GM12891 (cell line): ENCODE measurements around the gene ITPR1.

ENCODE experiments used
- DNase-seq: peaks from one replicate; pipeline ENCODE4 v3.0.0; 2011; ENCODE audit warnings: low spot score; ENCODE audit not compliant: insufficient read length
- FAIRE-seq: peaks from 2 replicates; lab custom pipeline; 2011; peaks lifted over from hg19 to GRCh38; lab: Jason Lieb, UNC
- PAX5 ChIP-seq: IDR thresholded peaks from 2 replicates; pipeline ENCODE4 v1.6.1; 2011; ENCODE audit warnings: low read length, moderate library complexity, mild to moderate bottlenecking; ENCODE audit not compliant: insufficient read depth, severe bottlenecking
- POLR2A ChIP-seq: IDR thresholded peaks from 2 replicates; pipeline ENCODE4 v1.6.1; 2011; ENCODE audit warnings: low read depth, low read length, control low read depth
- POLR2AphosphoS5 ChIP-seq: IDR thresholded peaks from 2 replicates; pipeline ENCODE4 v1.6.1; 2011; ENCODE audit warnings: low read depth, low read length, control low read depth
- POU2F2 ChIP-seq: IDR thresholded peaks from 2 replicates; pipeline ENCODE4 v1.6.1; 2011; ENCODE audit warnings: low read depth, mild to moderate bottlenecking, control low read depth, low read length, moderate library complexity
- SPI1 ChIP-seq: IDR thresholded peaks from 2 replicates; pipeline ENCODE4 v1.6.1; 2011; ENCODE audit warnings: low read depth, low read length, control low read depth
- TAF1 ChIP-seq: IDR thresholded peaks from 2 replicates; pipeline ENCODE4 v1.6.1; 2011; ENCODE audit warnings: low read depth, low read length, control low read depth

ITPR1 gene

GRCh38 chr3:4528819-4529600 is 35.9 kb downstream of the ITPR1 start:
- TF ChIP-seq PAX5 (no peak), POLR2AphosphoS5 (no peak), POLR2A (no peak), POU2F2 (no peak), SPI1 (no peak), TAF1 (no peak)
- FAIRE-seq (no peak), DNase-seq (no peak)

DNA sequence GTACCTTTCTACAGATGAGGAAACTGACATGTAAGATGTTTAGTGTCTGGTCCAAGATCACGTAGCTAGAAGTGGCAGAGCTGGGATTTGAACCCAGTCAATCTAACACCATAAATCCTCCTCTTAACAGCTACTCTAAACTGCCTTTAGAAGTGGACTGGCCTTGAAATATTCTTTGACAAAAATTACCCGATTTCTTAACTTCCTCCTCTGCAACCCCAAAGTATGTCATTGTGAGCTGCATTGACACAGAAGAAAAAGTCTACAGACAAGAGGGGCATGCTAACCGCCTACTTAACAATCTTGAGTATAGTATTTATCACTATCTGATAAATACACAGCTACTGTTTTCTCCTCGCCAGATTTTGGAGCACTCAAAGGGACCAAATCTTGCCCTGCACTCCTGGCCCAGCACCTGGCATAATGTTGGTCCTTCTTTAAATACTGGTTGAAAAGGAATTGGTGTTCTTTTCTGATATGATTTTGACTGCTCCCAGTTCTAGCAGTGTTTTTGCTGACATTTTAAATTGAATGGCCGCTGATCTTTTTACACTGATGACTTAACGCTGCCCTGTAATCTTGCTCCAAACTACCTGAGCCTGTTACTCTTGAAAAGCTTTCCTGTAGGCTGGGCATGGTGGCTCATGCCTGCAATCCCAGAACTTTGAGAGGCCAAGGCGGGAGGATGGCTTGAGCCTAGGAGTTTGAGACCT is 36.9 kb downstream of the ITPR1 start:
- TF ChIP-seq POU2F2 (no peak), PAX5 (no peak), POLR2AphosphoS5 (no peak), TAF1 (no peak), SPI1 (no peak), POLR2A (no peak)
- DNase-seq, result no peak
- no peak for FAIRE-seq

- DNase-seq (no peak), FAIRE-seq (no peak)
- TF ChIP-seq SPI1 (no peak), TAF1 (no peak), POLR2AphosphoS5 (no peak), PAX5 (no peak), POLR2A (no peak), POU2F2 (no peak)
Measured at GRCh38 chr3:4531478-4532025, 38.4 kb downstream of the ITPR1 start.

GRCh38 chr3:4532535-4533112 is 39.5 kb downstream of the ITPR1 start:
- DNase-seq (no peak), FAIRE-seq (no peak)
- TF ChIP-seq POU2F2, result no peak
- TF ChIP-seq SPI1, result no peak
- TF ChIP-seq TAF1, result no peak
- TF ChIP-seq POLR2A, result no peak
- no peak for TF ChIP-seq PAX5
- TF ChIP-seq POLR2AphosphoS5, result no peak

GRCh38 chr3:4533489-4534443 is 40.6 kb downstream of the ITPR1 start:
- DNase-seq (no peak), FAIRE-seq (no peak)
- TF ChIP-seq SPI1 (no peak), POLR2A (no peak), TAF1 (no peak), POLR2AphosphoS5 (no peak), PAX5 (no peak), POU2F2 (no peak)

DNA sequence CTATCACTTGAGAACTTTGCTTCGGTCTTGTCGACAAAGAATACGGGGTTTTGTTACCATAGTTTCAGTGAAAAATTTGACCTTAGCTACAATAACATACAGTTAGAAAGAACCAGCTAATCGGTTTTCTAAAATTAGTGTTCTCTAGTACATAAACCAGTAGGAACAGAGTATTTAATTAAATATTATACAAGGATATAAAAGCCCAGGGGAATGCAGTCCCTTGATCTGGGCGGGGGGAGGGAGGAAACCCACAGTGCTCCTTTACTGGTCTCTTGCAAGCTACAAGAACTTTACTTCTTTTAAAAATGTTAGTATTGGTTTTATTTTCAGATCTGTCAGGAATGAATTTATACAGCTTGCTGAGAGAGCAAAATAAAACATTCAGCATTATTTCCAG is 41.8 kb downstream of the ITPR1 start:
- DNase-seq (no peak), FAIRE-seq (no peak)
- TF ChIP-seq POLR2A, result no peak
- TF ChIP-seq PAX5, result no peak
- TF ChIP-seq SPI1, result no peak
- no peak for TF ChIP-seq TAF1
- no peak for TF ChIP-seq POU2F2
- TF ChIP-seq POLR2AphosphoS5, result no peak

- TF ChIP-seq POU2F2 (no peak), POLR2A (no peak), SPI1 (no peak), POLR2AphosphoS5 (no peak), TAF1 (no peak), PAX5 (no peak)
- DNase-seq (no peak), FAIRE-seq (no peak)
Measured at GRCh38 chr3:4536260-4536659, 43.1 kb downstream of the ITPR1 start.

- no peak for TF ChIP-seq TAF1
- no peak for FAIRE-seq
- DNase-seq, result no peak
Measured at GRCh38 chr3:4540267-4540666, 47.1 kb downstream of the ITPR1 start.

DNA sequence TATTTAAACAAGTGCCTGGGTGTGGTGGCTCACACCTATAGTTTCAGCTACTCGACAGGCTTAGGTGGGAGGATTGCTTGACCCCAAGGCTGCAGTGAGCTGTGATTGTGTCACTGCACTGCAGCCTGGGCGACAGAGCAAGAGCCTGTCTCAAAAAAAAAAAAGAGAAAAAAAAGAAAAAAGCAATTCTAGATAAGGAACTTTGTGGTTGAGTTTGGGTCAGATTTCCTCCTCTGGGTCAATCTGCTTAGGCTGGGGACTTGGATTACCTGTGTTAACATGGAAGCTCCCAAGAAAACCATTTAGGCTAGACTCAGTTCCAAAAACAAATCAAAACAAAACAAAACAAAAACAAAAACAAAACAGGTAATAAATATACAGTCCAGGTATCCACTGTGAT is 50.0 kb downstream of the ITPR1 start:
- FAIRE-seq (no peak), DNase-seq (no peak)
- no peak for TF ChIP-seq POLR2AphosphoS5
- no peak for TF ChIP-seq TAF1
- TF ChIP-seq SPI1, result no peak
- TF ChIP-seq POLR2A, result no peak
- TF ChIP-seq PAX5, result no peak
- TF ChIP-seq POU2F2, result no peak
